NCI-H82 treated with DMSO at 0.1 percent for 48 hours (cell line): ENCODE data around the gene ACOT7.
A peak's percentile ranks its signal among the peaks of the same experiment; 100 is the strongest.

Source experiments
- DNase-seq: peaks from one replicate; lab custom pipeline; 2025; ENCODE audit not compliant: unreplicated experiment; lab: John Stamatoyannopoulos, UW

The ACOT7 gene

GRCh38 chr1:6271554-6271953, 122.0 kb downstream of the ACOT7 start:
- peak; percentile 43 for DNase-seq

GRCh38 chr1:6271006-6271405, 122.6 kb downstream of the ACOT7 start:
- DNase-seq = no peak

- no peak for DNase-seq
Observed at GRCh38 chr1:6270401-6270800, 123.2 kb downstream of the ACOT7 start.

GRCh38 chr1:6269720-6270400, 123.7 kb downstream of the ACOT7 start:
- DNase-seq = peak; percentile 49

GRCh38 chr1:6269296-6269695, 124.3 kb downstream of the ACOT7 start:
- no peak for DNase-seq

- DNase-seq = peak; percentile 11
Observed at GRCh38 chr1:6268415-6268814, 125.2 kb downstream of the ACOT7 start.

GRCh38 chr1:6267686-6268322, 125.8 kb downstream of the ACOT7 start:
- no peak for DNase-seq

- no peak for DNase-seq
Observed at GRCh38 chr1:6266641-6267040, 126.9 kb downstream of the ACOT7 start.

- no peak for DNase-seq
Observed at GRCh38 chr1:6265151-6265550, 128.4 kb downstream of the ACOT7 start.

GRCh38 chr1:6263716-6264115, 129.9 kb downstream of the ACOT7 start:
- DNase-seq = no peak

- DNase-seq = no peak
Observed at GRCh38 chr1:6262555-6263420, 130.8 kb downstream of the ACOT7 start.

GRCh38 chr1:6261615-6261995, 132.0 kb downstream of the ACOT7 start:
- peak; percentile 59 for DNase-seq

GRCh38 chr1:6260961-6261614, 132.5 kb downstream of the ACOT7 start, which contains the start of gene GPR153:
TSS of gene GPR153 (minus strand) at chr1:6261098. CDS start at chr1:6254905, 6,193 bp downstream.
- no peak for DNase-seq

GRCh38 chr1:6260433-6260934, 133.1 kb downstream of the ACOT7 start:
- DNase-seq = no peak

- DNase-seq = peak; percentile 15
Observed at GRCh38 chr1:6259491-6260362, 133.8 kb downstream of the ACOT7 start.

- DNase-seq = no peak
Observed at GRCh38 chr1:6258675-6259074, 134.9 kb downstream of the ACOT7 start.

- DNase-seq = no peak
Observed at GRCh38 chr1:6257541-6258069, 136.0 kb downstream of the ACOT7 start.

GRCh38 chr1:6256645-6257044, 136.9 kb downstream of the ACOT7 start:
- no peak for DNase-seq

GRCh38 chr1:6254691-6255090, 138.9 kb downstream of the ACOT7 start:
- DNase-seq = no peak

GRCh38 chr1:6253380-6253779, 140.2 kb downstream of the ACOT7 start:
- no peak for DNase-seq
